ENCODE measurements around the gene CEP85L.

- TF ChIP-seq CTCF (IDR thresholded peaks at IDR 0.05 in 8 of 11, conservative IDR thresholded peaks at IDR 0.05 in 3 of 11) = no peak
- no peak for TF ChIP-seq POLR2AphosphoS5 (IDR thresholded peaks at IDR 0.05)
- no peak for TF ChIP-seq POLR2A (IDR thresholded peaks at IDR 0.05)
Observed at GRCh38 chr6:118649918-118650581, 1.3 kb downstream of the CEP85L start.
